UCSD-AML1 (cell line): ENCODE measurements around the gene CKAP2L.
A peak's percentile ranks its signal among the peaks of the same experiment; 100 is the strongest.

Source experiments
- DNase-seq: peaks from one replicate; lab custom pipeline; 2025; ENCODE audit not compliant: unreplicated experiment; lab: John Stamatoyannopoulos, UW

Gene CKAP2L, protein sequence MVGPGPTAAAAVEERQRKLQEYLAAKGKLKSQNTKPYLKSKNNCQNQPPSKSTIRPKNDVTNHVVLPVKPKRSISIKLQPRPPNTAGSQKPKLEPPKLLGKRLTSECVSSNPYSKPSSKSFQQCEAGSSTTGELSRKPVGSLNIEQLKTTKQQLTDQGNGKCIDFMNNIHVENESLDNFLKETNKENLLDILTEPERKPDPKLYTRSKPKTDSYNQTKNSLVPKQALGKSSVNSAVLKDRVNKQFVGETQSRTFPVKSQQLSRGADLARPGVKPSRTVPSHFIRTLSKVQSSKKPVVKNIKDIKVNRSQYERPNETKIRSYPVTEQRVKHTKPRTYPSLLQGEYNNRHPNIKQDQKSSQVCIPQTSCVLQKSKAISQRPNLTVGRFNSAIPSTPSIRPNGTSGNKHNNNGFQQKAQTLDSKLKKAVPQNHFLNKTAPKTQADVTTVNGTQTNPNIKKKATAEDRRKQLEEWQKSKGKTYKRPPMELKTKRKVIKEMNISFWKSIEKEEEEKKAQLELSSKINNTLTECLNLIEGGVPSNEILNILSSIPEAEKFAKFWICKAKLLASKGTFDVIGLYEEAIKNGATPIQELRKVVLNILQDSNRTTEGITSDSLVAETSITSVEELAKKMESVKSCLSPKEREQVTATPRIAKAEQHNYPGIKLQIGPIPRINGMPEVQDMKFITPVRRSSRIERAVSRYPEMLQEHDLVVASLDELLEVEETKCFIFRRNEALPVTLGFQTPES

DNA sequence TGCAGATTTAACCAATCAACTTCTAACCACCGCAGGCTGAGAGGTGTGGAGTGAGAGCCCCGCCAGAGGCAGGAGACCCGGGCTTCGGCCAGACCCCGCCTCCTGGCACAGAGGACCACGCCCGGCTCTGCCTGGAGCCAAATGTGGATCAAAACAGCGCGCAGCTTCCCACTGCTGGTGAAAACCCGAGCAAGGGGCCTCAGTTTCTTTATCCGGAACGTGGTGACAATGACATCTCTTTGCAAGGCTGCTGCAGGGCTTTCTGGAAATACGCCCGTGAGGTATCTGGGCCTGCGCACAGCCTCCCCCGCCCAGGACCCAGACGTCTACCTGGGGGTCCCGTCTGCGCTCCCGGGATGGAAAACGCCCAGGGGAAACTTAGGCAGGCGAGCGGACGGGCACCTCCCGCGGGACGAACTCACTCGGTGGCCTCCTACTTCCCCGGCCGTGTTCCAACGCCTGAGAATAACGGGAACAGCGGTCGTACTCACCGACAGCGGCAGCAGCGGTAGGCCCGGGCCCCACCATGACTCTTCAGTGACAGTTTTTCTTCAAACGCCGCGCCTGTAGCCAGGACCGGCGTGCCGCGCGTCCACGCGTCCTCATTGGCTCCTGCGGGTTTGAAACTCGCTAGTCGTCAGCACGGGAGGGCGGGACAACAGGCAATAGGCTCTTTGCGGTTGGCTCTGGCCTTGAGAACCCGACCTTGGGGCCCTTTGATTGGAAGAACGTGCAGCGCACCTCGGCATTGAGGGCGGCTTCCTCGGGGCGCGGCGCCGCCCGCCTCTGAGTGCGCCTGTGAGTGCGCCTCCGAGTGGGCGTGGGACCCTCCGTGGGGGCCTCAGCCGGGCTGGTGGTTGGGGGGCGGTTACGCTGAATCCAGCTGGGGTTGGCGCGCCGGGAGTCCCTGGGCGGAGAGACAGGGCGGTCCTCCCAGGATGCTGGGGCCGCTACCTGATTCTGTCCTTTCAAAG is at the start of gene CKAP2L:
Gene CKAP2L (minus strand): TSS at position 539 of the 974 bp plus-strand sequence. CDS start 11 bp downstream, at position 528.
- peak; percentile 96 for DNase-seq

DNA sequence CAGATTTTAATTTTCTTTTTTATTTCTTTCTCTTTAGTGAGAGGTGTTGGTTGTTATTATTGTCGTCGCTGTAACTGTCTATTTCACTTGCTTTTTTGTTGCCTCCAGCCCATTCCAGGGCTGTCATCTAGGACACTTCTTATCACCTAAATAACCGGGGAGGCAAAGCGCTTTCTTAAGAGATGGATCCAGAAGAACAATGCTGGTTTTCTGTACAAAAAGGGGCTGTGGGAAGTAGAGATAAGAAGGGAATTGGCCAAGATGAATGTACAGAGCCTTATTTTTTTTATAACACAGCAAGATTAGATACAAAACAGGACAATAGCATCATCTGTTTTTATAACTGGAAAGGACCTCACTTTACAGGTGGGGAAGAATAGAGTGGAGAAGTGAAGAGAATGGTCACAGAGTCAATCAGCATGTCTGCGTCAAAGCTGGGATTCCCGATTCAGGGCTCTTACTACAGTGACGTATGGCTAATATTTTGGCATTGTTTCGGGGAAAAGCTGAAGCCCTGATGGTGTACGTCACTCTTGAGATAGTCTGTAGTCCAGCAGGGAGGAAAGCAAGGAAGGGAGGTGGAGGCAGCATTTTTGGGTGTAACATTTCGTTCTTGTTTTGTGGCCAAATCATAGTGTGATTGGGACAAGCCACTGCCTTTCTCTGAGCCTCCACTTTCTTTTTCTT is 49.0 kb upstream of the CKAP2L start:
- no peak for DNase-seq

DNA sequence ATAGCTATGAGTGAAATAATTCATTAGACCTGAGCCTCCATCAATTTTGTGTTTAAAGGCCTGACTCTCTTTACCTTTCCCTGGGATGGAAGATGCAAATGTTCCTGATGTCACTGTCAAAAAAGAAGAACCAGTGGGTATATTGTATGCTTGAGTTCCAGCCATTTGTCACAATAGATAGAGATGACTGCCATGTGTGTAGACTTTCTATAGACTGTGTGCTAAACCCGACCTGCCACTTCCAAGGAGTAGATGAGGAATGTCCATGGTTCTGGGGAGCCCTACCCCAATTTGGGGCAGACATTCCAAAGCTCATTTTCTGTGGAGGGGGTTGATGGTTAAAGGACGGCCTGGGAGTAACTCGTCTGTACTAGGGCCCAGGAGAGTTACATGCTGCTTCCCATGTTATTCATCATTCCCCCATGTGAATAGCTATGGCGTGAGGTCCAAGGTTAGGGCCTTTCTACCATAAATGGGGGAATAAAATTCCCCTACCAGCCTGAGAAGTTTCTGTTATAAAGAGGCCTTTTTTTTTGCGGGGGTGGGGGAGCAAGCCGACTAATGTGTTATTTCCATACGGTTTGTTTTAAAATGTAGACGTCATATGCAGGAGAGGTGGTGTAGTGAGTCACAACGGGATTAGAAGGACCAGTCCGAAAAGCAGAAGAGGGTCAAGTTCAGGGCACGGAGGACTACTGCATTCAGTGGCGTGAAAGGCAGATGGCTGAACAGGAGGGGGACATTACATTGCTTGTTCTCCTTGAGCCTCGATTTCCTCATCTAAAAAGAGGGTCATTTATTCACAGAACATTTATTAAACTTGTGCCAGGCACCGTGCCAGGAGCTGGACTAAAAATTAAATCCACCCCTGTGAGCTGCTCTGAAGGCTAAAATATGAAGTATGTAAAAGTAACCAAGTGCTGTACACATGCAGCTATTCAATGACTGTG is 48.2 kb upstream of the CKAP2L start:
- no peak for DNase-seq

DNA sequence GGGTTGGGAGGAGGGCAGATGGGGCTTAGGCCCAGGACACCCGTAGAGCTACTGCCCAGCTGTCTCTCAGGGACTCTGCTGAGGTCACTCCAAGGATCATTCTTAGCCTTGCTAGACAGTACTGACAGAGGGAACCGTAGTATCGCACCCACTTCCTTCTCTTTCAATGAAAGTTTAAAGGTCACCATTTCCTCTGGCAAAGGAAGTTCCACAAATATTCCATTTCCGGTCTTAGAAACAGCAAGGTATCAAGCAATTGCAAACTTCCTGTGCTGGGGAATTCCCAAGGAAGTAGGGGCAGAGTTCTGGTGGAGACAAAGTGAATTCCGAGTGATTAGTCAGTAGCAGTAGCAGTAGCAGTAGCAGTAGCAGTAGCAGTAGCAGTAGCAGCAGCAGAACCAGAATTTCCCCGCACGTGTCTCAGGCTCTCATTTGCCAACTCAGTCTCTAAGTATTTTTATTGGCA is 47.5 kb upstream of the CKAP2L start:
- DNase-seq: peak; percentile 63

DNA sequence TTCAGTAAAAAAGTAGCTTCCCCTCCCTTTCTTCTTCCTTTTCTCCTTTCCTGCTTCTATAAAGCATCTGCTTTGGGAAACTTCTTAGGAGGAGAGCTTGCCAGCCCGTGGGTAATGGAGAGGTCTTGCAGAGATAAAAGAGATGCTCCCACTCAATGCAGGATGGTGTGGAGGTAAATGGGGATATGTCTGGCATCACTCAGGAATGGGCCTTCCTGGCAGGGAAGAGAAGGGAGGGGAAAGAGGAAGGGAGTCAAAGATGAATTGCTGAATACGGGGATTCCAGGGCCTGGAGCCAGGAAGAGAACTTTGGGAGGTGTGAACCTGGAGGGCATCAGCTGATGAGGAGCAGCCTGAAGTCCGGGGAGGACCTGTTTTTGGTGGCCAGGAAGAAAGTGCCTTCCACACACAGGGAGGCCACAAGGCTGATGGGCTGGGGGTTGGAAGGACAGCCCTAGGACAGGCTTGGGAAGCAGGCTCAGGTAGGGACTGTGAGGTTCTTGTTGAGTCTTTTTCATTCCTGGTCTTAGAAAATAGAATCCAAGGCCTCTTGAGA is 46.9 kb upstream of the CKAP2L start:
- no peak for DNase-seq

DNA sequence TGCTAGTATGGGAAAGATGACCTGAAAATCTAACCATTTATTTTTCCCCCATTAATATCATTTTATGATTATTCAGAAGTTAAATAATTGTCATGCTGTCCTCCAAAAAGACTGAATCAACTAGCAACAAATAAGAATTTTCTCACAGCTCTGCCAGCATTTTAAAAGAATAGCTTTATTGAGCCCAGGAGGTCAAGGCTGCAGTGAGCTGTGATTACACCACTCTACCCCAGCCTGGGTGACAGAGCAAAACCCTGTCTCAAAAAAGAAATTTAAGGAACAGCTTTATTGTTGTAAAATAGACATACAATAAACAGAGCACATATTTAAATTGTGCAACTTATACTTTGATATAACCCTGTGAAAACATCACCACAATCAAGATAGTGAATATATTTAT is 44.7 kb upstream of the CKAP2L start:
- no peak for DNase-seq

DNA sequence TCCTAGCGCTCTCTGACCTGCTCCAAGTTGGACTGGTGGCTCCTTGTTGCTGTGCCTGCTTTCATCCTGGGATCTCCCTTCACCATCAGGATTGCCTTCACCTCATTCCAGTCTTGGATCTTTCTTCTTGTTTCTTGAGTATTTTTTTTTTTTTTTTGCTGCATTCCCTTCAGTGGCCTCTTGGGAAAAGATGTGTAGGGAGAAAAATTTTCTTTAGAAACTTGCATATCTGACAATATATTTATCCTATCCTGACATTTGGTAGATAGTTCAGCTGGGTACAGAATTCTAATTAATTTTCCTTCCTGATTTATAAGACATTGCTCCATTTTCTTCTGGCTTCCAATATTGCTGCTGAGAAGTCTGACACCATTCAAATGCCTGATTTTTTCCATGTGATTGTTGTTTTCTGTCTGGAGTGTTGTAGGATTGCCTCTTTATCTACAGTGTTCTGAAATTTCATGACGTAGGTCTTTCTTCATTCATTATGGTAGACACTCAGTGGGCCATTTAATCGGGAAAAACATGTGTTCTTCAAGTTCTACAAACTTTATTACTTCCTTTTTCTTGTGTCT is 42.9 kb upstream of the CKAP2L start:
- DNase-seq: no peak

DNA sequence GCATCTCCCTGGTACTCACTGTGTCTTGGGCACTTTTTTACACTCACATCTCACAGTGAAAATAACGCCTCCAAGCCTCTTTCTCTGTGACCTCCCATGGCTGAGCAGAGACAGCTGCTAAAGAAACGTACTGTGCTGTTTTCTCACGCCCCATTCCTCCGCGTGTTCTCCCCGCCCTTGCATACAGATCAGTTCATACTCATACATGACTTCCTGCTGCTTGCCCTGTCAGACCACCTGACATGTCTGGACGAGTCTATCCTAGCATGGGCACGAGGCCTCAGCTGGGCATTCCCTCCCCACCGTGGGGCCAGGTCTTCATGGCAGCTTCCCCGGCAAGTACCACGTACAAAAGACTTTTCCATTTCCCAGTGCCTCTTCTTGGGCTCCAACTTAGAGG is 41.1 kb upstream of the CKAP2L start:
- no peak for DNase-seq

DNA sequence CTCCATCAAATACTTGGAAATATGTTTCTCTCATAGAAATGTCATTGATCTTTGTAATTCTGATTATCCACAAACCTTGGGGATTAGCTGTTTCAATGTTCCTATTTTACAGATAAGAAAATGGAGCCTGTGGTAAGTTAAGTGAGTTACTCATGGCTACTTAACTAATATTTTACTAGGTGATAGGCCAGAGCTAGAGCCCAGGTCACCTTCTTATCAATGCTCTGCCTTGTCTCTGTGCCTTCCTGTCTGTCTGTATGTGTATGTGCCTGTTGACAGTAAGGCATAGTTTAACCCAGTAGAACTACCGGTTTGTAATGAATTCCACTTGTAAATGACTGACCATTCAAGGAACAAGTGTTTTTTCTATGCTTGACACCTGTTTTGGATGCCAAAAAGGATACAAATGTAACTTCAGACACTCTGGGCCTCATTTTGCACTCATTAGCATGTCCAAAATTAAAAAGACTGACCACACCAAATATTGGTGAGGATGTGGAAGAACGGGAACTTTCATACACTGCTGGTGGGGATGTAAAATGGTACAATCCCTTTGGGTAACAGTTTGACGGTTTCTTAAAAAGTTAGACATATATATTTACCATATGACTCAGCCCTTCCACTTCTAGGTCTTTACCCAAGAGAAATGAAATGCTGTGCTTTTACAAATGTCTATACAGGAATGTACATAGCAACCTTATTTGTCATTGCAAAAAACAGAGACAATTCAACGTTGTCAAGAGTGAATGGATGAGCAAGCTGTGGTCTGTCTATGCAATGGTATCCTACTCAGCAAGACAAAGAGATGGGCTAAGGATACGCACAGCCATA is 39.5 kb upstream of the CKAP2L start:
- no peak for DNase-seq

DNA sequence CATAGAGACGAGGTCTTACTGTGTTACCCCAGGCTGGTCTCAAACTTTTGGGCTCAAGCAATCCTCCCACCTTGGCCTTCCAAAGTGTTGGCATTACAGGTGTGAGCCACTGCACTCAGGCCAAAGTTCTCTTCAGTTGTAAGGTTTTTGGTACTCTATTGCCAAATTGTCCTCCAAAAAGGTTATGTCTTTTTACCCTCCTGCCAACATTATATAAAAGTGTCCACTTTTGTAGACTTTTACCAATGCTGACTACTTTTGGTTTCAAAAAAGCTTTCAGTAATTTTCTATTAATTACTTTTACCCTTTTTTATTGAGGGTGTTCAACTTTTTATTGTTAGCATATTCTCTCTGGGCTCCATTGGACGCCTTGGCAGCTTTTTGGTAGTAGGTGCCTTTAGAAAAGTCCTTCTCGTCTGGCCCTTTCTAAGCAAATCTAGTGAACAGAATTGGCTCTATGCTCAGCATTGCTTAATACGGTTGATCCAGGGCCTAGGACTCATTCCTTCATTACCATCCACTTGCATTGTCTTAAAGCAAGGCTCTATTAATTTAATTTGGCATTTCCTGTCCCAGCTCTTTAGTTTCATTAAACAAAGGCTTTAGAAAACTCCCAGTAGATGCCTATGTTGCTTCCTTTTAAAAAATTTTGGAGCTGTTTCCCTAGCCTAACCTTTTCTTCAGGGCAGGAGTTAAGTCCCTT is 36.6 kb upstream of the CKAP2L start:
- DNase-seq: no peak

DNA sequence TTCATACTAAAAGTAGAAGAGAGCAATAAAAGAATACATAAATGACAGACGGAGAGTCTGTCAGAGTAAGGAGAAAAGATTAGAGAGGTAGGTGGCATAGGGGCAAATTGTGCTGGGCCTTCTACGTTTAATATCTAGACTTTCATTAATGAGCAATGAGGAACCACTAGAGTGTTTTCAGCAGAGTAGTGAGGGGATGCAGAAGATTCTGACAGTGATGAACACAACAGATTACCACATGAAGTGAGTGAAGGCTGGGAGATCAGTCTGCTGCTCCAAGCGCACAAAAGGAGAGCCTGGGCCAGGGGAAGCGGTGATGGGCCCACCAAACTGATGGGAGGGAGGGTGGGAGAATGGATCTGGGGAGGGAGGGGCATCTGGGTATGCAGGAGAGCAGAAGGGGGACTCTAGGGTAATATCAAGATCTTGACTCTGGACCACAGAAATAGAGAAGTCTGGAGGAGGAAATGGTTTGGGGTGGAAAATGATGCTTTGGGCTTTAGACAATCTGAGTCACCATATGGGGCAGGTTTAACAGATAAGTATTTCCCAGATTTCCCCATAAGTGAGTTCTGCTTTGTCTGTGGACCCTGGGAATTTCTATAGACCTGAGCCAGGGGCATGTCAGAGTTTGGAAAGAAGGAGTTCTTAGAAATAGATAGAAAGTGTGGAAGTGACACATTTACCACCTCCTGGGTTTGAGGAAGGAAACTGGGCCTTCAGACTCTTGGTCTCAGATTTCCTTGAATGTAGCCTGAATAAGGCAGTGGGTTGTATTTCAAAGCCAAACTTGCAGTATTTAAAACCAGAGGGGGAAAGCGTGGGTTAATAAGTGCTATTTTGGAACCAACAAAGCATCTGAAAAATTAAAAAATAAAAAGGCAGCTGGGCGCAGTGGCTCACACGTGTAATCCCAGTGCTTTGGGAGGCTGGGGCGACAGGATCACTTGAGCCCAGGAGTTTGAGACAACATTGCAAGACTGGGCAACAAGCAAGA is 34.9 kb upstream of the CKAP2L start:
- no peak for DNase-seq

DNA sequence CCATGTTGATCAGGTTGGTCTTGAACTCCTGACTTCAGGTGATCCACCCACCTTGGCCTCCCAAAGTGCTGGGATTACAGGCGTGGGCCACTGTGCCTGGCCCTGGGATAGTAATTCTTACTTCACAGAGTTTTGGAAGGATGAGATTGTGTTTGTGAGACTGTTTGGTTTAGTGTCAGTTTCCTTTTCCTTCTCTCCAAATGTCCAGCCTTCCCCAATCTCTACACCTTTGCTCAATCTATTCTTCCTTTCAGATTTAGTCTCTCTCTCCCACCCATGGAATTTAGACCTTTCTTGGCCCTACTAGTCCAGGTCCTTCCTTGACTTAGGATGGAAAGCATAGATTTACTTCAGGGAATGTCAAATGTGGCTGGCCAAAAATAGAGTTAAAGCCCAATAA is 32.1 kb upstream of the CKAP2L start:
- DNase-seq: no peak

DNA sequence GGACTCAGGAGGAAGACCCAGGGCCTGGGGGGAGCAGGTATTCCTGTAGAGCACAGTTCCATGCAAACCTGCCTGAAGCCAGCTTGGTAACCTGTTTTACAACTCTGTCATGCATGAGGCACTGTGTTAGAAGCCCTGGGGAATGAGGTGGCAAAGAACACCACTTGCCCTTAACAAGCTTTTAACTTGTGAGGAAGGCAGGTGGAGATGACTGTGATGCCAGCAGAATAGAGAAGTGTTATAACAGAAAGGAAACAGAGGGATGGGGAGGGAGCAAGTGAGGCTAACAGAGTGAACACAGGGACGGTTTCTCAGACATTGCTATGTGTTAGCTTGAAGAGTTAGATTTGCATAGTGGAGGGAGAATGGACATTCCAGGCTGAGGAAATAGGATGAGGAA is 31.4 kb upstream of the CKAP2L start:
- DNase-seq: no peak

DNA sequence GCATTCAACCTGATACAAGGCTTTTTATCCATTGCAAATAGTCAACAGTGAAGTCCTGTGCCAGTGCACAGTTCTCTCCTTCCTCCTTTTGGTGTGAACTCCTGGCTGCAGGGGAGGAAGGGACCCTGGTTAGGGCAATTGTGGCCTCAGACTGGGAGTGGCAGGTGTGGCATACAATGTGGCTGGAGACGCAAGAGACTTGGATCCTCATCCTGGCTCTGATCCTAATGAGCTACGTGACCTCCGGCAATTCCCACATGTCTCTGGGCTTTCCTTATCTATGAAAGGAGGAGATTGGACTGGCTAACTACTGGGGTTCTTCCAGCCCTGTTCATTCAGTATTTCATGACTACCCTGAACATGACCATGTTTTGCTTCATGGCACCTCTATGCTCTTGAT is 30.4 kb upstream of the CKAP2L start:
- no peak for DNase-seq

DNA sequence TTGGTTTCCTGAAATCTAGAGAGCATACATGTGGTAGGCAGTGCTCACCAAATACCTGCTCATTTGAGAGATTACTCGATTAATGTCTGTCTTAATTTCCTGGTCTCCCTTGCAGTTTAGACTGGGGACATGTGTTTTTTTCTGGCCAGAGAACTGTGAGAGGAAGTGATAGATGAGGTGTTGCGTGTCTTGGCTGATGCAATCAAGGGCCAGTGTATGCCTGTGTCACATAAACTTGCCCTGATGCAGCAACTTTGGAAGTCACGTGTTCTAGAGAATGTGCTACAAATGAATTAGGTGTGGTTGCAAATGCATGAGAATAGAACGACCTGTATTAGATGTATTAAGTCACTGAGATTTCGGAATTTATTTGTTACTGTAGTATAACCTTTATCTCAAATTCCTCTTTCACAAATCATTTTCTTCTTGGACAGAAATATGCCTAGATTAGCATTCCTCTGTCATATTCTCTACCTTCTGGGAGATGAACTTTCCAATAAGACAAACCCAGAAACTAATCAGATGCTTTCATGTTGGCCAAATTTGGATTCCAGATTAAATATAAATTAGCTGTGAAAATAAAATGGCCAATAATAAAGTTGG is 29.8 kb upstream of the CKAP2L start:
- peak; percentile 43 for DNase-seq
